CD4-positive, alpha-beta T cell treated with Interferon alpha-2 for 1 hour (primary cell): ENCODE measurements around the gene MDH1.
A peak's percentile ranks its signal among the peaks of the same experiment; 100 is the strongest.
"Not testable (repeated sequence)": the region's sequence is repeated elsewhere in the genome, so short reads cannot be mapped to it uniquely, and the experiment has no call there.

Experiments
- DNase-seq, 2 donors: peaks; one replicate each; pipeline ENCODE4 v3.0.0-alpha.2; 2020 to 2022

The MDH1 gene

DNA sequence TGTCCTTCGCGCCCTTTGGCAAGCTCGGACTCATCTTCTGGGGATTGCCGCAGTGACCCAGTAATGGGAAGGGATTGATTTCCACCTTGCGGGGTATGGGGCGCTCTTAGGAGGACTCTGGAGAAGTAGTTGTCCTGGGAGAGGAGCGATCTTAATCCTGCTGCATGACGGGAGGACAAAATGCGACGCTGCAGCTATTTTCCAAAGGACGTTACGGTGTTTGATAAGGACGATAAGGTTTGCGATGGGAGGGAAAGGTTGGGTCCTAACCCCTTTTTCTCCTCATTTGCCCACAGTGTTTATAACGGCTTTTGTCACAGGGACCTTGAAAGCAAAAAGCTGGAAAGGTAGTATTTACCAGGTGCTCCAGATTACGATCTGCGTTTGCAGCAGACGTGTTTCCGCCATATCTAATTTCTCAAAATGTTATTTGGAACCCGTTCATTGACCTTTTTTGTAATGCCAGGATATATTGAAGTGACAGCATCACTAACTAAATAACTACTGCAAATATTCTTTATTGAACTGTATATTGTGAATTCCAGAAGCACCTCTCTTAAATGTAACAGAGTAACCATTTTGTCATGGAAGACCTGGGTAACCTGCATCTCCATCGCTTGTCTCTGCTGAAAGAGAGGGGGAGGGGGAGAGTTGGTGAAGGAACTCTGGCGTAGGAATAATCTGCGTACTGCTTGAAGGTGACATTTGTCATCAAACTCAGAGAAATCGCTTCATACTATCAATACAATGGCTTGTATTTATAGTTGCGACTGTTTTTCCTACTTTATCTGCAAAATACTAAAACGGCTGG, 590 bp downstream of the MDH1 start:
- peak in 1 of 2 donors; percentile 13 for DNase-seq

DNA sequence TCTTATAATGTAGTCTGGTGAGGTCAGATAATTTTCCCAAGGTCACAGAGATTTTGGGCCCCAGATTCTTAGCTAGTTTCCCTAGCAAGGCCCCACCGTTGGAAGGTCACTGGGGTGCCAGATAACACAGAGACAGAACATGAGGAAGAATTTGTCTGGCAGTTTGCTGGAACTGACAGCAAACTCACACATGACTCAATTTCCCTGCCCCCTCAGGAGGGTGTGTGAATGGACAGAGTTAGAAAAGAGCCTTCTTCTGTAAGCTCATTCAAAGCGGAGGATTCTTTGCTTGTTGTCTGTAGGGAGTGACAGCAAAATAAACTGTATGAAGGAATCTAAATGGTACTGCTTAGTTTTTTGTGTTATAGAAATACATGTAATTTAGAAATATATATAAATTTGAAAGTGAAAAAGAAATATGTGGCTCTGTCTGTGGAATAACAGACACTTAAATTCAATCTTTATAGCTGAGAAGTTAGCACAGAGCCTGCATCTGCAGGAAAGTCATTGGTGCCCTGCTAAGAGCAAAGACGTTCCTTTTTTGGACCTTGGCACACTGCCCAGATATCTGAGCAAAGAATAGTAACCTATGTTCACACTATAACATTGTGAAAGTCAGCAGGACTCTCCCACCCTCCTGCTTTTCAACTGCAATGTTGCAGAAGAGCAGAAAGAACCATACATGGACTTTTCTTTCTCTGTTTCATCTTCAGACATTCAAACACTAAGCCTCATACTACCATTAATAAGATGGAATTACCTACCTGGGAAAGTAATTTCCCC, 2.1 kb downstream of the MDH1 start:
- no peak for DNase-seq

DNA sequence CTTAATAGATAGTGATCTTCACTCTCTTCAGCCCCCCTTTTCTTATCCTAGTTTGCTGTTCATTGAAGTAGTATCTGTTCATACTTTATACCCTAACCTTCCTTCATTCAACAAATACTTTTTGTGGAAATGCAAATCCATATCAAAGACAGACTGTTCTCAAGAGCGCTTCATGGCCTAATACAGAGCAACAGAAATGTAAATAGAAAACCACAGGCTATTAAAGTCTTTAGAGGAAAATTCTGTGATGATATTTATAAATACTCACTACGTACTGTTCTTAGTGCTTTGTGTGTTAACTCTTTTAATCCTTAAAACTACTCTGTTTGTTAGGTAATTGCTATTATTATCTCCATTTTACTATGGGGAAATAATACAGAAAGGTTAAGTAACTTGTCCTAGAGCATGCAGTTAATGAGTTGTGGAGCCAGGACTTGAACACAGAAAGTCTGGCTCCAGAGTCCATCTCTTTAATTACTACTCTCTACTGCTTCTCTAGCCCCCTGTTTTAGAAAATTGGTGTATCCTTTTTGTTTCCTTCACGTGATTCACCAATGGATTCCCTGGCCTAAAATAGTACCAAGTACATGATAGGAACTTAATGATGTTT, 2.9 kb downstream of the MDH1 start:
- DNase-seq, result no peak

DNA sequence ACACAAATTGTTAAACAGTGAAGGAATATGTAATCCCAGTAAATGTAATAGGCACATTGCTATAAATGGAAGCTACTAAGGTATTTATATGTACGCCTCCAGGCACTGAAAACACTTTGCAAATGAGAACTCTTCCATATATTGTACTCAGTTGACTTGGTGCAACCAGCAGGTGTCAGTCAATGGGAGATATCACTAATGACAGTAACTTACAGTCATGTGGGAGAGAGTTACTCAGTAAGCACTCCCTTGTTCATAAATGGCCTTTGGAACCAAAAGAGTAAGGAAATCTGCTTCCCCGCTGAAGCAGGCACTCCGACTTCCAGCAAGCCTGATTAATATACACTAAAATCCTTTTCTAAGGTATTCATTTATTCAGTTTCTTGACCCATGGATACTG, 5.9 kb downstream of the MDH1 start:
- DNase-seq, result no peak

DNA sequence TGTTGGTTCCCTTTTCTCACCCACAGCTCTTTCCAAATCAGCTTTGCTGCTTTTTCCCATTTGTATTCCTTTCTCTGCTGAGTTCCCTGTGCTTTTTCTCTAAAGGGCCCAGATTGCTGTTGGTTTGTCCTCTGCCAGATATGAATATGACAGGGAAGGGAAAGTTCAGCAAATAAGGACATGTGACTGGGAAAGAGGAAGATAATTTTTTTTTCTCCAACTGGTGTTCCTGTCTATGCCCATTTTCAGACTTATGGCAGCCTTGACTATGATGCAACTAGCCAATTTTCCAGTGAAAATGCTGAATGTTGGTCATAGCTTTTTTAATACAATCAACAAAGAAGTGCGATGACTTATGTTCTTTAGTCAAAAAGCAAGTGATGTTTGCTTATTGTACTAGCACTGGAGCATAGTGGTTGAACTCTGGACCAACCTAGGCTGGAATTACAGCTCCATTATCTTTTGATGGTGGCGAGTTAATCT, 7.7 kb downstream of the MDH1 start:
- no peak for DNase-seq

DNA sequence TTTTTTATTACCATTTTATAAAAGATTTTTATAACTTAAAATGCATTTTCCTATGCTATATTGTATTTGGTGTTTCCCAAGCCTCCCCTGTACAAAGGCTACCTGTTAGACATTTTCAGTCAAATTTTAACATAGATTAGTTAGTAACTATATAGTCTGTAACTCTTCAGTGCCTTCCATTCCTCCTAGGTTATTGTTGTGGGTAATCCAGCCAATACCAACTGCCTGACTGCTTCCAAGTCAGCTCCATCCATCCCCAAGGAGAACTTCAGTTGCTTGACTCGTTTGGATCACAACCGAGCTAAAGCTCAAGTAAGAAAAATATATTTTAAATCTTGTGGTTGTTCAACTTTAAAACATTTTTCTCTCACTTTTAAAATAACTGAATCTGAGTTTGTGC, 10.2 kb downstream of the MDH1 start:
- DNase-seq, result no peak

DNA sequence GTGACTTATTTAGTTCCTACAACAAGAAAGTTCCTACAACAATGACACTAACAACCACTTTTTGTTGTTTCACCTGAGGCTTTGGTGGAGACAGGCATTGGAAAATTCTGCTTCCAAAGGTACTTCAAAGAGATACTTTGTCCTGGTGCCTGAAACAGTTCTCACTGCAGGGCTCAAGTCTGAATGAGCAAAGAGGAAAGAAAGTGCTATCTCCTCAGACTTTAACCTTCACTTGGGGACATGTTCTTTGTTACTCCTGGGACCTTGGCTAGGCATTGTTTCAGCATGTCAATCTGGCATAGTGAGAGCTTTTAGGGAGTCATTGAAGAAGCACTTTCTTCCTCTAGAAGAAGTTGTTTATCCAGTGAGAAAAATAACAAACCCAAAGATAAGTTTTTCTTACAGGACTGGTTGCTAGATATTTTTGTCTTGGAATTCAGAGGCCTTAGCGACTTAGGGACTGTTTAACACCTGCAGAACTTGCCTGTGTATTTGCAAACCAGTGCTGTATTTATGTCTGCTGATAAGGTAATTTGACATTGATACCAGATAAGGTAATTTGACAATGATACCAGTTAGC, 12.2 kb downstream of the MDH1 start:
- DNase-seq, result no peak

DNA sequence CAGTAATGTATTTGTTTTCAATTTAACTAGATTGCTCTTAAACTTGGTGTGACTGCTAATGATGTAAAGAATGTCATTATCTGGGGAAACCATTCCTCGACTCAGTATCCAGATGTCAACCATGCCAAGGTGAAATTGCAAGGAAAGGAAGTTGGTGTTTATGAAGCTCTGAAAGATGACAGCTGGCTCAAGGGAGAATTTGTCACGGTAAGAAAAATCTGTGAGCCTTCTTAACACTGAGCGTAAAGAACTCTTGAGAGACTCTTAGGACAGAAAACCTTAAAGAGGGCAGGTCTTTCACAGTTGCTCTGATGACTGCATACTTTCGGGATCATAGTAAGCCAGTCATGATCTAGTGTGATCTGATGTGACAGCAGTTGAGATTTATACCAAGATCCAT, 15.9 kb downstream of the MDH1 start:
- DNase-seq, result no peak

DNA sequence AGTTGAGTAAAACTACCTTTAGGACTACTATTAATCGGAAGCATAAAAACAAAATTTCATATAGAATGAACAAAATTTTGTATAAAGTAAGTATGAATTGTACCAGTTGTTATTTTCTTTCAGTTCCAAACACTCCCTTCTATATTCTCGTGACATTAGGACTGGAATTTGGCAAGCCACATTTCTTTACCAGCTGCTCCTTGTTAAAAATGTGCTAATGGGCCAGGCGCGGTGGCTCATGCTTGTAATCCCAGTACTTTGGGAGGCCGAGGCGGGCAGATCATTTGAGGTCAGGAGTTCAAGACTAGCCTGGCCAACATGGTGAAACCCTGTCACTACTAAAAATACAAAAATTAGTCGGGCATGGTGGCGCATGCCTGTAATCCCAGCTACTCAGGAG, 20.1 kb downstream of the MDH1 start:
- not testable (repeated sequence) for DNase-seq

DNA sequence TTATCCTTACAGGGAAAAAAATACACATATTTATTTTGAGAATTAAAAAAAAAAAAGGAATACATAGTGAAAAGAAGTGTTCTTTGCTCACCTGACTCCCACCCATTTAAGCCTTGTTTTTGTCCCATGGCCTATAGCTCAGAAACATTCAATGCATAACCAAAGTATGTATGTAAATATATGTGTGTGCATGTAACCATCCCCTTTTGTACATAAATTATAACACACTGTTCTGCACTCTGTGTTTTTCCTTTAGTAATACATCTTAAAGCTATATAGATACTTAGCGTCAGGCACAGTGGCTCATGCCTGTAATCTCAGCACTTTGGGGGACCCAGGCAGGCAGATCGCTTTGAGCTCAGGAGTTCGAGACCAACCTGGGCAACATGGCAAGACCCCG, 21.8 kb downstream of the MDH1 start:
- no peak for DNase-seq

DNA sequence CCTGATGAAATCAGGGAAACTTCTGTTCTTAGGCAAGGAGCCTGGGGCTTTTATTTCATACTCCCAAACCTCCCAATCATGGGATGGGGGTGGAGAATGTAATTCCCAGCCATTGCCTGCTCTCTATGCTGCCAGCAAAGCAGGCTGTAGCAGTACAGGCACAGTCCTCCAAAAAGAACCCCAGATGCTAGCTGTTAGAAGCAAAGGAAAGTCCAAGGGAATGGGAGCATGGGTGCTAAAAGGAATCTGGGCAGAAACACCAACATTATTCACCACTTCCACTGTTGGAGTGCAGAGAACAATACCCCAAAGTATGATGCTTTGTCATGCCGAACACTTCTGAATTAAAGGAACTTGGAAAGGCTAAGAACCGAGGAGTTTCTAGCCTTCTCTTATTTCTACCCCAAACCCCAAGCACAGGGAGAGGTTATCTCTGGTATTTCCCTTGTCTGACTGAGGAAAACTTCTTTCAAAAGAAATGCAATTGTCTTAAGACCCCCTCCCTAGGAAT, 24.7 kb downstream of the MDH1 start:
- no peak for DNase-seq

DNA sequence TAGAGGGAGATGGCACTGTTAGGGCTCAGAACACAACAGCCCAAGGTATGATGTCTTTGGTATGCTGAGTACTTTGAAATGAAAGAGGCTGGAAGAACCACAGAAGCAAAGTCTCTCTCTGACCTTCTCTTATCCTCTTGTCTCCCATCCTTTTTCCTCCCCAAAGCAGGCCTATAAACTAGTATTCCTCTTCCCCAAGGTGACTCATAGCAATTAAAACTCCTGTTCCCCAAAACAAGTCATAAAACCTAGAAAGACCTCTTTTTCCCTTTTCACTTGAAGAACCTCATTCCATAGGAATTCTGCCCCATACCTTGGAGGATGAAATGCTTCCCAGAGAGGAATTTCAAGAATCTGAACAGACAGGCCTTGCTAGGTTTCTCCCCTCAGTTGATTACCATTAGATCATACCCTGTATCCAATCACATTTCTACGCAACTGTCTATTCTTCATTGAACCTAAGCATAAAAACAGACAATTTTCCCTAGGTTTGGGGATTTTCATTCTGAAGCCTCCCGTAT, 25.7 kb downstream of the MDH1 start:
- no peak for DNase-seq

DNA sequence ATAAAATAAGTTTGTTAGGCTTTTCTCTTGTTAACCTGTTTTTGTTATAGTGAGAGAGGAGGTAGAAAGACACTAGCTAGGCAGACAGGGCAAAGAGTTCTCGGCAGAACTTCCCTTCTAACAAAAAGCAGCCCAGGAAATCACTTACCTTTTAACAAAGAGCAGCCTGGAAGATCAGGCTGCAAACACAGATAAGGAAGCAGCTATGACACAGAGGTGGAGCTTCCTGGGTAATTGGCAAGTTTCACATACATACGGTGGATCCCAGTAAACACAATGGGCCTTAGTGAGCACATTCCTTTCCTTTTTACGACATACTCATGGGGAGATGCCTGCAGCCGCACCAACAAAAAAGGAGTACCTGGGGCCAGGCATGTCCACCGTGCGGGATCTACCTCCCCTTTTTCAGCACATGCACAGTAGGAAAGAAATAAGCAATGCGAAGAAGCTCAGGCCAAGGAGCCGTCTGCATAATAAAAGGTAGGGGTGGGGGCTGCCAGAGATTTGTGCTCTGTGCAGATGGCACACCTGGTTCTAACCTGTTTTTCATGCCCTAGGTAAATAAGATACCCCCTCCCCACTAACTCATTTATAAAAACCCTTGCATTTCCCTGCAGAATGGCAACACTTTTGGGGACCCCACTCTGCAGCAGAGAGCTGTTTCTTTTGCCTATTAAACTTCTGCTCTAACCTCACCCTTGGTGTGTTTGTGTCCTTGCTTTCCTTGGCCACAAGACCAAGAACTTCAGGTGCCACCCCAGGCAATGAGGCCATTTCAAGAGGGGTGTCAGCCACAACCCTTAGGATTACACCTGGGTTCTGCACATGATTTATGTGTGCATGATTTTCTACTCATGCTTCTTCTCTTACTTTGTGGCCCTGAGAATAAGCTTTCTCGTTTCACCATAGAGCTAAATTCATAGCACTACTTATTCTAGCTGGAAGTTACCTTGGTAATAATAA, 26.5 kb downstream of the MDH1 start:
- DNase-seq, result no peak

DNA sequence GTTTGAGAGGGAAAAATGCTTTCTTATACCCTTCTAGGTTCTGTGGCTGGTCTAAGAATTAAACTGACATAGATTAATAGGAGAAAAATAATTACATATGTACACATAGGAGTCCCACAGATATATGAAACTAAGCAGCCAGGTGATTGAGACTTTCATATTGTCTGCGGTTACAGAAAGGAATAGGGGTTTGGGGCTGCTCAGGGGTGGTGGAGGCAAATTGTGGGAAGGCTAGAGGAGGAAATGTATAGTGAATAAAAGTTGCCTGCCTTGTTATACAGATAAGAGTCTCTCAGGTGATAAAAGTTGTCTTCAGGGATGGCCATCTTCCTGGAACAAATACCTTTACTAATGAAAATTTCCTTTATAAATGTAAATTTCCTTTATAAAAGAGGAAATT, 28.6 kb downstream of the MDH1 start:
- no peak for DNase-seq

DNA sequence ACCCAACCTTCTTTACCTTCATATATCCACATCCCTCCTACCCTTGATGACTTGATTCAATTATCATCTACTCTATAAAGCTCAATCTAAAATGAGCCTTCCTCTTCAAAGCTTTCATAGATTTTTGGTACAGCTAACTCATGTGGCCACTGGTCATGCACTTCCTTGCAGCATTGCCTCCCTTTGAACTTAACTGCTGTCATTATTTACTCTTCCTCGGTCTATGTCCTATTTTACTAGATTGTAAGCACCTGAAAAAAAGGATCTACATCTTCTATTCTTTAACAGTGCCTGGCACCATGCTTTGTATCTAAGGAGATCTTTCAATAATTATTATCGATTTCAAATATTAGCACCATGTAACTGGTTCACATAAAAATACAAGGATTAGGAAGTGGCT, 30.6 kb downstream of the MDH1 start:
- no peak for DNase-seq

DNA sequence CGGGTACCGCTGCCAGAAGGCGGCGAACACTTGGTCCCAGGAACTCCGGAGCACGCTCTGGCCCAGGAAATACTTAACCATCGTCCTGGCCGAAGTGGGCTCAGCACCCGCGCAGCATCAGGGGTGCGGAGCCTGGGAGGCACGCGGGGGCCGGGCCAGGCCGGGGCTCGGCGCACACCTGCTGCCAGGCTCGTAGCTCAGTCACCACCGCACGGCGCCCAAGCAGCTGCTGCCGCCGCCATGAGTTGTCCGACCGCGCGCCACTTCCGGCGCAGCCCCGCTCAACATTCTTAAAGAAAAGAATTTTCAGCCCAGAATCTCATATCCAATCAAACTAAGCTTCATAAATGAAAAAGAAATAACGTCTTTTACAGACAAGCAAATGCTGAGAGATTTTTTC, 34.0 kb downstream of the MDH1 start:
- DNase-seq, result no peak

DNA sequence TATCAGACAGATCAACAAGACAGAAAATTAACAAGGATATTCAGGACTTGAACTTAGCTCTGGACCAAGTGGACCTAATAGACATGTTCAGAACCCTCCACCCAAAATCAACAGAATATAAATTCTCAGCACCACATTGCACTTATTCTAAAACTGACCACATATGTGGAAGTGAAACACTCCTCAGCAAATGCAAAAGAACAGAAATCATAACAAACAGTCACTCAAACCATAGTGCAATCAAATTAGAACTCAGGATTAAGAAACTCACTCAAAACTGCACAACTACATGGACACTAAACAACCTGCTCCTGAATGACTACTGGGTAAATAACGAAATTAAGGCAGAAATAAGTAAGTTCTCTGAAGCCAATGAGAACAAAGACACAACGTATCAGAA, 35.0 kb downstream of the MDH1 start:
- not testable (repeated sequence) for DNase-seq

DNA sequence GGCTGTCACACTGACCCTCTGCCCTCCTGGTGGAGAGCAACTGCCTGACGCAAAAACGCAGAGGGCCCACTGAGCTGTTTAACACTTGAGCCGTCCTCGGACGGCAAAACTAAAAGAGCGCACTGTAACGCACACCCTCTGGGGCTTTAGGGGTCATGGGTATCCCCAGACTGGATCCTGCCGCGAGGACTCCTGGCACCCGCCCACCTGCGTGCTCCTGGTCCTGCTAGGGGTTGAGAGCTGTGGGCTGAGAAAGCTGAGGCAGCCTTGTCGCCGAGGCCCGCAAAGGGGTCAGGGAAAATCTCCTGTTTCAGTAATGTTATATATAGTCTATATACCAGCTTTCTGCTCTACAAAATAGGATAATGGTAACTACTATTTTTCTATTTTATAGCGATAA, 39.1 kb downstream of the MDH1 start:
- DNase-seq, result no peak

DNA sequence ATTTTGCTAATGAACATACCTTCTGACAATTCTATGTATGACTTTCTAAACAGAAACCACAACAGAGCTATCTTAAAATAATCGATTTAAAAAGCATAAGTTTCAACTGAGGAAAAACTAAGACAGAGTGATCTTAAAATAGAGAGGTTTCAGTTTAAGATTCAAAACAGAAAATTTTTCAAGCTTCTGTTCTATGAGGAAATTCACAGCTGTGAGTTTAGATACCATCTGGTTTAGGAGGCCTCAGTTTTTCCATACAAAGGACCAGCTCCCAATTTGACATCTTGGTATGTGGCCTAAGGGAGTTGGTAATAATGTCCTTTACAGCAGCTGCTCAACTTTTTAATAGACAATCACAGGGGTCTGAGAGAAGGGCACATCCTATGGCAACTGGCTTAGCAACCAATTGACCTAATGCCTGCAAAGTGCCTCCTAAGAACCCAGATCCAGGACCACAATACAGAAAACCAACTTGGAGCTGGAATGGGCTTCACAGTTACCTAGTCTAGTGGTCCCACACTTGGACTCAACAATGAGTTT, 39.7 kb downstream of the MDH1 start:
- DNase-seq, result no peak

DNA sequence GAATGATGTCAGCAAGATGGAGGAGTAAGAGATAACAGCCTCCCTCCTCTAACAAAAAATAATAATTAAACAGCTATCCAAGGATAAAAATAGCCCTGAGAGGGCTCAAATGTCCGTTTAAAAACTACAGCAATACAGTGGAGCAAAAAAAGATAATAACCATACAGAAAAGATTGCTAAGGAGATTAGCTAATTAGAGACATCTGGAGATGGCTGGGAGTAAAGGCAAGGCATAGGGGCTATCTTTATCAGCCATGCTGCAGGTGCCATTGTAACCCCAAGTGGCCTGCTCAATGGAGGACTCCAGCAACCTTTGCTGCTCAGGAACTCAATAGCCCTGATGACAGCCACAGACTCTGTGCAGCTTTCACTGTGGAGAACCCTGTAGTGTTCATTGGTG, 42.7 kb downstream of the MDH1 start:
- DNase-seq, result no peak

DNA sequence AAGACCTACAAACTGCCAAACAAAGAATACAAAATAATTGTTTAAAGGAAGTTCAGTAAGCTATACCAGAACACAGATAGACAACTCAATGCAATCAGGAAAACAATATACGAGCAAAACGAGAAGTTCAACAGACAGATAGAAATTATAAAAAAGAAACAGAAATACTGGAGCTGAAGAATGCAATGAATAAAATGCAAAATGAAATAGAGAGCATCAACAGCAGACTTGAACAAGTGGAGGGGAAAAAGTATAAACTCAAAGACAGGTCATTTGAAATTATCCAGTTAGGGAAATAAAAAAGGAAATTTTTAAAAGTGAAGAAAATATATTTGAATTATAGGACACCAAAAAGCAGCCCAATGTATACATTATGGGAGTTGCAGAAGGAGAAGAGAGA, 43.6 kb downstream of the MDH1 start:
- no peak for DNase-seq

DNA sequence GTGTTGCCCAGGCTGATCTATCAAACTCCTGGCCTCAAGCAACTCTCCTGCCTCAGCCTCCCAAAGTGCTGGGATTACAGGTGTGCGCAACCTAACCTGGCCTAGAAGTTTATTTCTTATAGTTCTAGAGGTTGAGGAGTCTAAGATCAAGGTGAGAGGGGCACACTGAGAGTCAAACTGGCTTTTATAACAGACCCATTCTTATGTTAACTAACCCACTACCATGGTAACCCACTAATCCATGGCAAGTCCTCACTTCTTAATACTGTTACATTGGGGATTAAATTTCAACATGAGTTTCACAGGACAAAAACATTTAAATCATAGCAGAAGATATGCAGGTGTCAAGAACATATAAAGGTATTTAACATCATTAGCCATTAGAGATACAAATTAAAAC, 50.6 kb downstream of the MDH1 start:
- no peak for DNase-seq
